Stimulated activated CD4-positive, alpha-beta T cell treated with anti-CD3 and anti-CD28 coated beads, Interleukin-4, amount 100 ng/mL, for 4 hours (primary cell): Measurements from ENCODE around the gene ZSWIM1.

Experiments
- DNase-seq, 2 experiments: peaks; one replicate each; pipeline ENCODE4 v3.0.0-alpha.2; 2020

Gene ZSWIM1

DNA sequence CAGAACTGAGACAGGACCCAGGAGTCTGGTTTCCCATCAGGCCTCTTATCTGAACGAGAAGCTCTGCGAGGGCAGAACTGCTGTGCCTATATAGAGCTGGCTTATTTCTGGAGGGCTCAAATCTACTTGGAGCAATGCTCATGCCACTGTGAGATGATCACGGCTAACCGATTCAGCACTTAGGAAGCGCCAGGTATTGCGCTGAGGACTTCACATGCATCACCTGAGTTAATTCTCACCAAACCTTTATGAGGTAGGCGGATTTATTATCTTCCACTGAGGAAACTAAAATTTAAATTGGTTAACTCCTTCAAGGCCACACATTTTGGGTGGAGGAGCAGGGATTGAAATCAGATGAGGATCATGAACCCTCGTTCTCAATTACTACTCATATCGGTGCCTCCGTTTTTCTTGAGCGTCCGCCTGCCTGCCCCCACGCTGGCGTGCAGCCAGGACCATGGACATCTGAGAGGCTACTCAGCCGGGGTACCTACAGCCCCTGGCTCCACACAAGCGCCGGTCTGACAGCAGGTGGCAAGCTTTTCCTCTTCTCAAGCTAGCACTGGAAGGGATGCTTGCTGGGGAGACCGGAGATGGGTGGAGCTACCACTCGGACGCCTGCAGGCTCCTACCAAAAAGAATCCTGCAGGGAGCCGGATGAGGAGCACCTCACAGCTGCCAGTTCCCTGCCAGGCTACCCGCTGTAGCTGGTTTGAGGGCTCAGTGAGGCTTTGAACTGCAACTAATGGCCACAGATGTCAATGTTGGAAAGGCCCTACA lies 52.4 kb downstream of the ZSWIM1 start:
- peak; percentile 46 to 55 for DNase-seq

DNA sequence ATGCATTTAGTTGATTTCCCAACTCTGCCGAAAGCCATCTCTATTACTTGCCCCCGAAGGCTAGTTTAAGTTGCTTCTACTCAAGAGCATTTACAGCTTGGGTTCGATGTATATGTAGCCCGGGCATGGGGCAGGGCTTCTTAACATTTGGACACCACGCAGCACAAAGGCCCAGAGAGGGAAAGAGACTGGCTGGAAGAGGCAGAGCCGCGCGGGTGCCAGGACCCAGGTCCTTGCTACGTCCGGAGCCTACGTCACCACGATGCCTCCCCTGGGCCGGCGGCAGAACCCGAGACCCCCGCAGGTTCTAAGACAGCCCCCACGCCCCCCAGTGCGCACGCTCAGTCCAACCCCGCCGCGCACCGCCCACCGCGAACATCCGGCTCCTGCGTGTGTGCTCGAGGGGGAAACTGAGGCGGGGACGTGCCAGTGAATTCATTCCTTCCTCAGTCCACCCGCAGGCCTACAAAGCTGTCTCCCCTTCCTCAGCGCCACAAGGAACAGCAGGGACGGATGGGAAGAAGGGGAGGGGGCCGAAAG lies 53.1 kb downstream of the ZSWIM1 start:
- peak in 1 of 2 experiments; percentile 67 for DNase-seq
